GM21515 (cell line): ENCODE data around the gene ATP9A.
A peak's percentile ranks its signal among the peaks of the same experiment; 100 is the strongest.

ENCODE experiments used
- ATAC-seq: cut with Tn5 transposase; IDR thresholded peaks from one replicate; pipeline ENCODE4 v1.9.1; 2021; ENCODE audit not compliant: unreplicated experiment

ATP9A gene

DNA sequence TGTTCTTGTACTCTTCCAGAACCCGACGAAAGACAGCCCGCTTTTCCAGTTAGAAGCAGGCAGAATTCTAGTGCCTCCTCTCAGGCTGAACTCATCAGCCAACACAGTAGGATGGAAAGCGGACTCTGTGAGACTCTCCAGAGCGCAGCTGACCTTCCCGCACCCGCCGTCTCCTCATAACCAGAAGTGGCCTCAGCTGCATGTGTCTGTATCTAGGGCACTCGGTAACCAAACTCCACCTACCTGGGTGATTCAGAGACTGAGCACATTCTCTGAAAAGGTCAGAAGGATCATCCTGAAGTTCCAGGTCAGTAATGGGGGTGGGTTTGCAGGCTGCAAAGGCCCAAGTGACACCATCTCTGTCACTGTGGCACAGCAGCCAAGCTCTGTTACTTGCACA, 158.9 kb downstream of the ATP9A start:
- no peak for ATAC-seq

DNA sequence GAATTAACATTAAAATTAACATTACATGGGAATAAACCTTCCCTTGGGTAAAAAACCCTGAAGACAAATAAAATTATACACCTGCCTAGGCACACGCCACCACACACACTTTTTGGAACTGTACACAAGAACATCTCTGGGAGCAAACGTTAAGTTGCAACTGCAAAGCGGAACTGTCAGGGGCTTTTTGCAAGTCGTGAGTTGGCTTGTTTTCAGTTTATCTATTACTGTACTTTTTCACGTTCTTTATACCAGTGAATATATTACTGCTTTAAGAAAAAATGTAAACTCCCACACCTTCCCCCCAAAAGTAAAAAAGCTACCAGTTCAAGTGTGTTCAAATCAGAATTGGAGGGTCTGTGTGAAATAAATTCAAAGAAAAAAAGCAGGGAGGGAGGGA, 160.1 kb downstream of the ATP9A start:
- no peak for ATAC-seq

DNA sequence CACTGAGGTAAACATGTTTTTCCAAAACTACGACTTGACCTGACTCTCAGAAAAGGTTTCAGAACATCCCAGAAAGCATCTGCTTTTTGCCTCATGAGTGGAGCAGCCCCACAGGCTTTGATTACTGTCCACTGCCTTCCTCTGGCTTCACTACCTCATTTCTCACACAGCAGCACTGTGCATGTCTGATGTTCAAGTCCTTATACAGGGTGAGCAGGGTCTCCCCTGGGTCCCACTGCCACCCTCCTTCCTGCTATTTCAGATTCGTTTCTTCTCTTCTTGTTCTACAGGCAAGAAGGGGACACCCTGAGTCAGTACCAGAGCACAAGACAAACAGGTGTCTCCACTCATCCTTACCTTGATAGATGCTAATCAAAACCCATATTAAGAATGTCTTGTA, 161.0 kb downstream of the ATP9A start:
- ATAC-seq, result no peak

DNA sequence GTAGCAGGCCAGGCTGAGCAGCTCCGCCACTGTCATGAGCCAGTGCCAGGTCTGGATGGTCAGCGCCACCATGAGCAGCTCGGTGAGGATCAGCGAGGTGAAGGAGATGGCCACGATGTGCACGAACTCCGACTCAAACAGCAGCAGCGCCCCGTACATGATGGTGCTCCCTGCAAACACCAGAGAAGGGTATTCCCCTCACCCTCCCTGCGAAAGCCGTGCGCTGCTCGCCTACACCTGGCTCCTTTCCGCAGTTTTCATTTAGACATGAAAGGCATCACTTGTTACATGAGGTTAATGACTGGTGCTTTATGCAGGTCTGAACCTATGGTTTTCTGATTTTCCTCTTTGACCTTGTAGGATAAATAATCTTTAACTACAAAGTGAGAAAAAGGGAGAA, 163.3 kb downstream of the ATP9A start:
- no peak for ATAC-seq

DNA sequence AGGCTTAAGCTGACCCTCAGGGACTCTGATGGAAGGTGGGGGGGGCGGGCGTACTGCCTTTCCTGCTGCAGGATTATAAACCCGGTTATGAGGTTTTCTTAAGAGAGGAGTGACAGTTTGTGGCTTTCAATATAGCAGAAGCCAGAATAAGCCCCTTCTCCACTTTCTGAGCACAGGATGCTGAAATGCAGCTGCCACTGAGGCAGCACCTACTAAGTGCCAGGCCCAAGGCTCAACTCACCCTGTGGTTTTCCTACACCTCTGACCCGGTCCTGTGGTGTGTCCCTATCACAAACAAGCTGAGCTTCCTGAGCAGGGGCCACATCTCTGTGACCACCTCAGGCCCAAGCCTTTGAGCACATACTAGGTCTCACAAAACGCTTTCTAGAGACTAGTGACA, 166.1 kb downstream of the ATP9A start:
- no peak for ATAC-seq

DNA sequence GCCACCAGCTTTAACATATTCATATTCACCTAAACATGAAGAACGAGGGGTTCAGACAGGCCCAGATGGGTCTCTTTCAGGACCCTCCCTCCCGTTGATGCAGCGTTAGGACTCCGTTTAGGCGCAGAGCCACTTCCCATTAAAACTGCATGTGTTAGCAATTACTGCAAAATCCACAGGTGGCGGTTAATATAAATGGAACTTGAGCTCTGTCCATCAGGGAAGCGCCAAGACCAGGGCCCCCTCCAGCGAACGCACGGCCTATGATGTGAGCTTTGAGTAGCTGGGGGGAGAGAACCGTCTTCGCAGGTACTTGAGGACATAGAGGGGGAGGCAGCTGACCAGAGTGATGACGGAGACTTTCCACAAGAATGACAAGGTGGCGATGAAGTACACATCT, 167.2 kb downstream of the ATP9A start:
- ATAC-seq, result no peak

DNA sequence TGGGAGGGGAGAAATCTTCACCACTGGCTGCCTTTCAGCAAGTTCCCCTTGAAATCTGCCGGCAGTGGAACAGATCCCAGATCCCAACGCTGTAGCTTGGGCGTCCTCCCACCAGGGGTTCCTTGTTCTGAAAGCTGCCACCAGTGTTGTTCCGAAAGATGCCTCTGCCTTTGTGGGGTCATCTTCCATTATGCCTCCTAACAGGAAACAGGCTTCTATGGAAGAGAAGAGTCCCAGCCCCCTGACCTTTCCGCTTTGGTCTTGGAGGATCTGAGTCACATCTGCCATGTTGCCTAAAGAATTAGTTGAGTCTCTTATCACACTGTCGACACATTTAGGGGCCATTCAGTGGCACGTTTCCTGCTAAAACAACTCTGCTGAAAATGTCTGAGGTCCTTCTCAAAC, 168.2 kb downstream of the ATP9A start:
- ATAC-seq, result no peak

DNA sequence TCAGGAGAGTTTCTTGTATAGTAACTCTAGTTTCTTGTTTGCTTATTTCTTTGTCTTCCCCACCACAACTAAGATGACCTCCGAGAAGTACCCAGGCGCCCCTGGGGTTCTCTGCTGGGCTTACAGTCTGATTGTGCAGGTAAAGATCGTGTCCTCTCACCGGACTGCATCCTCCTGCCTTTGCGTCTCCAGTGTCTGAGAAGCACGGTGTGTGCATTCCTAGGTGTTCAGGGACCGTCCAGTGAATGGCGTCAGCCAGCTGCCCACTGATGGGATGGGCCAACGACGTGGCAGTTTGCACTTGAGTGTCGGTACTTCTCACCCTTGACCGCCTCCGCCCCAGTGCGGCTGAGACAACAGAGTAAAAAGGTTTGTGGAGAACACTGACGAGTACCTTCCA, 169.6 kb downstream of the ATP9A start:
- no peak for ATAC-seq

DNA sequence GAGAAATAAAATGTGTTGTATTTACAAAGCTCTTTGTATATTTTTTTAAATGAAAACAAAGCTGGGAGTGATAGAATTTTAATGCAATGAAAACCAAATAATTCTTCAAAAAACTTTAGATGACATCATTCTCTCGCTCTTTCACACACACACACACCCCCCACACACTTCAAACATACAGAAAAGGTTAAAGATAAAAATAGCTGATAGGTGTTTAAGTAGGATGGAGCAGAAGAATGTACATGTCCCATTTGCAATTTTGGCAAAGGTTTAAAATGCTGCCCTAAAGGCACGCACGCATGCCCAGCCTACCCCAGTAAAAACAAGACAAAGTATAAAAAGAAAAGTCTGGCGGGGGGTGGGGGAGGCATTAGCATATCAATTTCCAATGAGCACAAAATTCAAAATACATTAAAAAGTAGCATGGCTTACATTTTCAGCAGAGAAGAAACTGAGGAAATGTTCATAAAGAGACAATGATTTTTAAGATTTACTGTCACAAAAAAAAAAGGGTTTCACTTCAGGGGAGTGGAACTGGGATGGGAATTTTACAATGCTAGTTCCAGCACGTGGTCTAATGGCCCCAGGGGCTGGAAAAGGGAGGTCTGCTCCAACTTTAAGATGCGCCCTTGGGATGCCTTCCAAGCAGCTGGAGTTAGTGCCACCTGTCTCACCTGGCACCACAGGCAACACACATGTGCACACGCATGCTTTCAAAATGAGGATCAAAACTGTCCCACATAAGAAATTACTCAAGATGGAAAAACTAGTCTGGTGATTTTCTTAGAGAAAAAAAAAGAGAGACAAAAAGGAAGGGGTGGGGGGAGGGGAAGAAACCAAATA, 170.6 kb downstream of the ATP9A start:
- no peak for ATAC-seq

DNA sequence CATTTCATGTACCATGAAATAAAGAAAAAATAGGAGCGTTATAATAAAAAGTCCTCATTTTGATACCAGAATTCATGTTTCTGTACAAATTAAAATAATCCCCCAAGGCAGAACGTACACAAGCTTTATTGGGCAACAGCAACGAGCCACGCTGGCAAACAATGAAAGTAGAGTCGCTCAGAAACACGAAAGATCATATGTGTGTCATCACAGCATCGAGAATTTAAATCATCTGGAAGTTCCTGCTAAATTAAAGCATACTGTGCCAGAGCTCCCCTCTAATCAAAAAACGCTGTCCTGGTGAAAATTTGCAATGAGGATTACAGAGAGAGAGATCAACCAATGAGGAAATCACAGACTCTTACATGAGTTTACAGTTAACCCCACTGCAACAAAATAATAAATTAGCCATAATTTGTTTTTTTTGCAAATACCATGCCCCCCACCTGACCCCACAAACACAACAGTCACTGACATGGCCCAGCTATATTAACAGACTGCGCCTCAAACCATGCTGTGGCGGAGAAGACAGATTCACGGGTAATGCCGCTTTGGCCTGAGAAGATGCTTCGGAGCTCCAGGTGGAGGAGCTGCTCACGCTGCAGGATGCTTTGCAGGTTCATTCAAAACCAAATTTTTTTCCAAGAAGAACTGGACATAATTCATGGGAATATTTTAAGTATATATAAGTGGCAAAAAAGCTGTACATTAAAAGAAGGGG, 171.4 kb downstream of the ATP9A start:
- ATAC-seq, result no peak

DNA sequence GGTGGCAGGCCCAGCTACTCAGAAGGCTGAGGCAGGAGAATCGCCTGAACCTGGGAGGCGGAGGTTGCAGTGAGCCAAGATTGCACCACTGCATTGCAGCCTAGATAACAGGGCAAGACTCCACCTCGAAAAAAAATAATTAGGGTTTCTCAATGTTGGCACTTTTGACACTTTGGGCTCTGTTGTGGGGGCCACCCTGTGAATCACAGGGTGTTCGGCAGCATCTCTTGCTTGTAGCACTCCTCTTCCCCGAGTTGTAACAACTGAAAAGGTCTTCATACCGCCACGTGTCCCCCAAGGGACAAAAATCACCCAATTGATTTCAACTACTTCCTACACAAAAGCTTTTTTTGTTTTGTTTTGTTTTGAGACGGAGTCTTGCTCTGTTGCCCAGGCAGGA, 172.4 kb downstream of the ATP9A start:
- ATAC-seq, result no peak

DNA sequence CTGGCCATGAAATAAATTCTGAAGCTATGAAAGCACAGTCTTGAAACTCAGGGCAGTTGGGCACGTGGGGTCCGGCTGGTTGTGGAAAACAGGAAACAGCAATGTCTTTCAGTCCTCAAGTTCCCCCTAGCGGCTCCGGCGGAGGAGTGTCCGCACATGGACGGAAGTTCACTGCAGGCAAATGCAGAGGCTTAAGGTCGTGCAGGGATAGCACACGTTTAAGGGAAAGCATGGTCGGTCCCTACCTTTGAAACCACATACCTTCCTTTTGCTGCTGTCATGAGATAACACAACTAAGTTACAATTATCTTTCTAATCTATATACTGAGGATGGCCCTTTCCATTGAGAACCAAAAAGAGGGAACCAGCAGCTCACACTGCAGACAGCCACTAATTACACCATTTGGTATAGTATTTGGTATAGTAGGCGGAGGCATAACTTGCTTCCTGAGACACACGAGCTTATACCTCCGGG, 173.1 kb downstream of the ATP9A start:
- ATAC-seq, result peak; percentile 89

DNA sequence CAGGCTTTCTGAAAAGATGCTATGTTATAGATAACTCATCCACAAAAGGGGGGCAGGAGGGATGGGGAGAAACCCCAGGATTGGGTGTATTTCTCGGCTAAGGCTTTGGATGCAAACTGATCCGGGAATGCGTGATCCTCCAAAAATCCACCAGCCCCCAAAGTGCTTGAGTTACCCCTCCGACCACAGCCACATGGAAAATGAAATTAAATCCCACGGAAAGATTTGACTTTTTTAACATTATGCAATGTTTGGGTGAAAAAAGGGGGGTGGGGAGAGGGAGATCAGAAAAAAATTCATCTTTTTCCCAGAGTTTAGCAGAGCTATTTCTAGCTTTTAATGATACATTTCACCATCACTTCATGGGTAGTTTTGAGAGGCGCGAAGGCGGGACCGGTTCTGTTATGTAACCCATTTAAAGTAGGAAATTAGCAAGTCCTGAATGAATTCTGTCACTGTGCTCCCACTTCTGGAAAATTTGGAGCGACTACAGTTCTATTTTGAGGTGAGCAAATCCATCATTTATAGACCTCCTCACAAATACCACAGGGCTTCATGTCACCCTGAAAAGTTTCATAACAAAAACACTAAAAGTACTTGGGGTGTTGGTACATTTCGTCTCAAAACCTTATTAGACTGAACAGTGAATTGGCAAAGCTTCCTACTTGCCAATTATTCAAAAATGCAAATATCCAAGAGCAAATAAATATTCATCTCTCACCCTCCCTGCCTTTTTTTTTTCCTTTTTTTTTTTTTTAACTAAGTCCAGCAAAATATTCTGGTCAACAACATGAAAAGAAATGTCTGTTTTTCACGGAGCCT, 173.7 kb downstream of the ATP9A start:
- no peak for ATAC-seq

DNA sequence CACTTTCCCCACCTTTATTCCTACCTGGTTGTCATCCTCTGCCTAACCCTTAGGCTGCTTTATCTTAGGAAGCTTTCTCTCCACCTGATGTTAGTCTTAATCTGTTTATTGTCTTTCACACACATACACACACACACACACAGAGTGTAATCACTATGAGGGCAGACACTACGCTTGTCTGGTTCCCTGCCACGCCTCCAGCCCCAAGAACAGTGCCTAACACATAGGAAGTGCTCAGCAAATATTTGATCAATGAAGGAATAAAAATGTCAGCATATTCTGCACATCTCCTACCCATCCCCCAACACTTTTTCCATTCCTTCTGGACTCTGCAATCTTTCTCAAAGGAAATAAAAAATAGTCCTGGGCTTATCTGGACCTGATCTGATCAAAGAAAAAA, 174.6 kb downstream of the ATP9A start:
- no peak for ATAC-seq

DNA sequence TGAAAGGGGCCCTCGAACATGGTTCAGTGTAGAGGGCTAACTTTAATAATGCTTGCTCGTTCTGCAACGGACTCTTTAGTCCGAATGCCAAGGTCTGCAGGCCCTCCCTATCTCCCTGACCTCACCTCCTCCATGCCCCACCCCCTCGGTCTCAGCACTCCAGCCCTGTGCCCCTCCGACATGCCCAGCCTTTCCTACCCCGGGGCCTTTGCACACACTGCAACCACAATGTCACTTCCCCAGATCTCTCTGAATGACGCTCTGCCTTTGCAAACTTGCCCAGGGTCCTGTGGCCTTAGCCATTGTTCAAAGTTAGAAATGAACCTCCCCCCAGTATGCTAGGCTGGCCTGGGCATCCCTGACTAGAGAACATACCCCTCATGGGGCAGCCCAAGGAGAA, 175.6 kb downstream of the ATP9A start:
- no peak for ATAC-seq

DNA sequence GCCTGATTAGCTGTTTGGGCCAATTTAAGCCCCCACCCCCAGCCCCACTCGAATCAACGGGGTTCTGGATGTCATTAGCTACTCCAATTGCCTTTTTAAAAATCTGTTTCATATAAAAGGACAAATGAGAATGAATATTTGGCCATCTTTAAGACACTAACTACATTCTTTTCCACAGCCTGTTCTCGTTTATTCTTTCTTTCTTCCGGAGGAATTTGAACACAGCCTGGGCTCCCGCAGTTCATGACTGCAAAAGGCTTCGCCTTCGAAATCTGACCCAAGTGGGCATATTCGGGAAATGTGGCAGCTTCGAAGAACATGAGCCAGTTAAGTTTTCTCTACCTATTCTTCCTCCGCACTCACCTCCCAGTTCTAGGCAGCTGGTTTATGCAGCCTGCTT, 176.3 kb downstream of the ATP9A start:
- no peak for ATAC-seq

DNA sequence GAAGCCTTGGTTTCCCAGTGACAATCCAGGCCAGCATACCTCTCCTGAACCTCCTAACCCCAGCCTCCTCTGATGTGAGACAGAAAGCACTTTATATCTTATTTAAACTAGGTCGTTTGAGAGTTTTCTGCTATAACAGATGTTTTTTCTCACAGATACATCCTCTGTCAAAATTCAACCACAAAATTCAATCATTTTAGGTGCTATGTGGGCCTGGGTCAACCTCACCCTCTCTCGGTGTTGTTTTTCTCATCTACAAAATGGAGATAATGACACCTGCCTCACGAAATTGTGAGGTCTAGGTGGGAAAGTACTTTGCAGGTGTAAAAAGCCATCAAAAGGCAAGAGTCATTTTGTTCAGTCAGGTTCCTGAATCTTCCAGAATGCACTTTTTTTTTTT, 179.4 kb downstream of the ATP9A start:
- ATAC-seq, result no peak

DNA sequence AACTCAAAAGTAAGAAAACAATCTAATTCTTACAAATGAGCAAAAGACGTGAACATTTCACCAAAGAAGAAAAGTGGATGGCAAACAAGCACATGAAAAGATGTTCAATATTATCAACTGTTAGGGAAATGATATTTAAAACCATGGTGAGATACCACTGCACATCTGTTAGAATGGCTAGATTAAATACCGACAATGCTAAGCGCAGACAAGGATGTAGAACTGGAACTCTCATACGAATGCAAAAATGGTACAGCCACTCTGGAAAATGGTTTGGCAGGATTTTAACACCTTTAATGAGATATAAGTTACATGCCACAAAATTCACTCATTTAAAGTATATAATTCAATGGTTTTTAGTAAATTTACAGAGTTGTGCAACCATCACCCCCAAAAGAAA, 181.0 kb downstream of the ATP9A start:
- no peak for ATAC-seq

DNA sequence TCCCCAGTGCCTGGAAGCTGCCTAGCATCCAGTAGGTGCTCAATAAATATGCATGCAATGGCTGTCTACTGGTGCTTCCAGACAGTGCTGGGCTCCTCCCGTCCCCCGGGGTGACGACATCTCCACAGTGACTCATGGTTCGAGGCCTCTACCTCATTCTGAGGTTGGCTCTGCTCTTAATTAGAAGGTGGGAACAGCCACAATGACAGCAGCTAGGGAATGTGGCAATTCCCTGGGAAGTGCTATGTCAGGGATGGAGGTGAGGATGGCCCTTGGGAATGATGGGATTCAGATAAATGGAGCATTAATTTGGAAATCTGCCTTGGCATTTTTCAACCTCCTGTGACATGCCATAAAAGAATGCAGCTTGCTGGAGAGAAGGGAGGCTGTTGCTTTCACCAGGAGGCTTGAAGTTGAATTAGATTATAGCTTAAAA, 182.2 kb downstream of the ATP9A start:
- no peak for ATAC-seq

DNA sequence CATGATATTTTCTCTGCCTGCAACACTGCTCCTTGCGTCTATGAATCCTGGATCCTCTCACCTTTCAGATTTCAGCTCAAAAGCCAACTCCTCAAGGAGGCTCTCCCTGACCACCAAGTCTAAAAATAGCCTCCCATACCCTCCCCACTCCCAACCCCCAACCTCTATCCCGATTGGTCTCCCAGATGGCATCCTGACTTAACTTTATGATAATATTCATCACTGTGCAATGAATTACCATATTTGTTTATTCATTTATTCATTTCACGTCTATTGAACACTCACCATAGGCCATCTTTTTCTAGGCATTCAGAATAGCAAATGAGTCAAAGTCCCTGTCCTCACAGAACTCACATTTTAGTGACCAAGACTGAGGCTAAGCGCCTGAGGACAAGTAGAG, 183.0 kb downstream of the ATP9A start:
- ATAC-seq, result no peak

DNA sequence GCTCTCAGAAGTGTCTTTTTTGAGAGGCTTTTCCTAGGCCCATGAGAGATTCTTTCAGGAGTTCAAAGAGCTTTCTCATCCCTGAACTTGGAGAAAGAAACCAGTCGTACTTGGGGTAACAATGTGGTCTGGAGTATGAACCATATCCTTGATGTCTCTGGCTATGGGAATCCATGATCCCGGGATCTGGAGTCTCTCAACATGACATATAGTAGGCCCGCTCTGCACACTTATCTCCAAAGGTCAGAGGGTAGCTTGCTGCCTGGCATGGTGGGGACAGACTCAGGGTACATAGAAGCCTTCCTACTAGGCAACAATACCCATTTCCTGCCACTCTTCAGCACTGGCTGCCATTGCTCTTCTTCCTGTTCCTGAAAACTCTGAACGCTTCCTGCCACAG, 183.5 kb downstream of the ATP9A start:
- no peak for ATAC-seq

DNA sequence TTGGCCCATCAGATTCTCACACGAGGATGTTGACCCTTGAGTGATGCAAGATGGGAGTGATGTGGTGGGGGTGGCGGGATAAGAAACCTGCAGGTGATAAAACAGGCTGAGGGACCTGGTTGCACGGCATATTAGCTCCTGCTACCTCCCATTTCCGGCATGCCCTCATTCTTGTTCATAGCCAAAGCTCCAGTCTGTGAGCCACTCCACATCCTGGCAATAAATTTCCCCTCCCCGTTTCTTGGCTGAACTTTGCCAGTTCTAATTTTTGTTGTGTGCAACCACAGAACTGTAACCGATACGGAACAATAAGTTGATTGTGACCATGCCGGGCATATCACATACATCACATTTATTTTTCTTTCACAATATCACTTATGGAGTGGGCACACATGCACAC, 184.1 kb downstream of the ATP9A start:
- no peak for ATAC-seq
